GM23338 (cell line): ENCODE data around the gene SPAG16. TPM values are rescaled to one million over a fixed set of nuclear protein-coding genes. Genes with fewer than 3 reads are reported as not detected.

Experiments
- ATAC-seq: fragments of 200-7000 bp; cut with Tn5 transposase; 3 replicates; pipeline ENCODE4 v1.9.1; 2020
- DNase-seq: peaks from one replicate; pipeline ENCODE4 v3.0.0-alpha.2; 2015; ENCODE audit warnings: low spot score
- H2AFZ ChIP-seq: fragments of 200-600 bp; sonication (generic); 2 replicates; pipeline ENCODE4 v1.8.0; 2016; ENCODE audit warnings: antibody characterized with exemption, mild to moderate bottlenecking, moderate library complexity
- H3F3A ChIP-seq: fragments of 200-600 bp; sonication (generic); replicated peaks from 2 replicates; pipeline ENCODE4 v1.8.0; 2017; ENCODE audit warnings: antibody characterized with exemption, mixed run types, low read depth
- H3K27ac ChIP-seq: fragments of 200-600 bp; sonication (generic); 2 replicates; pipeline ENCODE4 v1.6.1; 2016; ENCODE audit warnings: low read depth
- H3K27me3 ChIP-seq: fragments of 200-600 bp; sonication (generic); 2 replicates; pipeline ENCODE4 v1.8.0; 2016; ENCODE audit warnings: mild to moderate bottlenecking, mixed run types, moderate library complexity; ENCODE audit not compliant: insufficient read depth
- H3K36me3 ChIP-seq: fragments of 200-600 bp; sonication (generic); 2 replicates; pipeline ENCODE4 v1.8.0; 2016; ENCODE audit warnings: mild to moderate bottlenecking; ENCODE audit not compliant: insufficient read depth
- H3K4me1 ChIP-seq: fragments of 200-600 bp; sonication (generic); 2 replicates; pipeline ENCODE4 v1.8.0; 2016; ENCODE audit warnings: mild to moderate bottlenecking, moderate library complexity; ENCODE audit not compliant: insufficient read depth
- H3K4me2 ChIP-seq: fragments of 200-600 bp; sonication (generic); 2 replicates; pipeline ENCODE4 v1.7.1; 2017; ENCODE audit warnings: mixed run types
- H3K4me3 ChIP-seq: fragments of 200-600 bp; sonication (generic); 2 replicates; pipeline ENCODE4 v1.6.1; 2016; ENCODE audit warnings: mixed run types
- H3K79me2 ChIP-seq: fragments of 200-600 bp; sonication (generic); replicated peaks from 2 replicates; pipeline ENCODE4 v1.8.0; 2017; ENCODE audit warnings: mild to moderate bottlenecking; ENCODE audit not compliant: insufficient read depth
- H3K9me2 ChIP-seq: fragments of 200-600 bp; sonication (generic); 2 replicates; pipeline ENCODE4 v1.8.0; 2017; ENCODE audit not compliant: insufficient read depth
- H4K20me1 ChIP-seq: fragments of 200-600 bp; sonication (generic); replicated peaks from 2 replicates; pipeline ENCODE4 v1.8.0; 2017; ENCODE audit warnings: mild to moderate bottlenecking; ENCODE audit not compliant: insufficient read depth
- H3K27ac Mint-ChIP-seq: 2 replicates; pipeline ENCODE4 v1.8.0; 2020; ENCODE audit warnings: inconsistent platforms, mild to moderate bottlenecking, moderate library complexity, mixed read lengths
- H3K27me3 Mint-ChIP-seq: 3 replicates; pipeline ENCODE4 v1.8.0; 2022; ENCODE audit warnings: low read depth, mild to moderate bottlenecking, moderate library complexity, mixed read lengths, inconsistent platforms; ENCODE audit not compliant: insufficient read depth, poor library complexity
- H3K36me3 Mint-ChIP-seq: 3 replicates; pipeline ENCODE4 v1.8.0; 2021; ENCODE audit warnings: low read depth, mild to moderate bottlenecking, inconsistent platforms, moderate library complexity, mixed read lengths
- H3K4me1 Mint-ChIP-seq: 3 replicates; pipeline ENCODE4 v1.8.0; 2020; ENCODE audit warnings: mild to moderate bottlenecking, inconsistent platforms, mixed read lengths
- H3K4me3 Mint-ChIP-seq: 3 replicates; pipeline ENCODE4 v1.8.0; 2021; ENCODE audit warnings: moderate library complexity, mild to moderate bottlenecking, inconsistent platforms, mixed read lengths
- H3K9me3 Mint-ChIP-seq: 3 replicates; pipeline ENCODE4 v1.8.0; 2020; ENCODE audit warnings: moderate library complexity, mild to moderate bottlenecking, inconsistent platforms, mixed read lengths
- EZH2 ChIP-seq: fragments of 200-600 bp; sonication (generic); IDR thresholded peaks from one replicate; pipeline ENCODE4 v1.8.0; 2017; ENCODE audit warnings: antibody characterized with exemption, mild to moderate bottlenecking, low read depth; ENCODE audit not compliant: unreplicated experiment
- EZH2phosphoT487 ChIP-seq: fragments of 200-600 bp; sonication (generic); IDR thresholded peaks from one replicate; pipeline ENCODE4 v1.8.1; 2018; ENCODE audit warnings: antibody characterized with exemption; ENCODE audit not compliant: unreplicated experiment
- JUNB ChIP-seq: IDR thresholded peaks from one replicate; pipeline ENCODE4 v1.6.1; 2016; ENCODE audit warnings: antibody characterized with exemption; ENCODE audit not compliant: unreplicated experiment
- NANOG ChIP-seq: IDR thresholded peaks from 2 replicates; pipeline ENCODE4 v1.6.1; 2016; ENCODE audit warnings: antibody characterized with exemption, borderline replicate concordance
- ZNF331 ChIP-seq: fragments of 250-450 bp; sonication (Bioruptor Pico); IDR thresholded peaks from 2 replicates; pipeline ENCODE4 v1.5.0; 2020; ENCODE audit warnings: low read depth, mild to moderate bottlenecking, moderate library complexity
- polyA plus RNA-seq: library from polyadenylated mRNA; unstranded; fragments of >200 nt; fragmentation: Nextera tagmentation; extraction: Ambion mirVana; gene quantifications from 2 replicates; pipeline ENCODE4 v1.2.1, GENCODE V29; 2016
- total RNA-seq: library from RNA; depleted of rRNA; stranded (reverse); fragments of >200 nt; shearing (Covaris generic); gene quantifications from 2 replicates; pipeline ENCODE4 v1.2.3, GENCODE V29; 2014
- TF ChIP-seq, protein P1 (sequence below): IDR thresholded peaks from 2 replicates; pipeline ENCODE4 v1.6.1; 2016; ENCODE audit warnings: antibody characterized with exemption
- TF ChIP-seq, protein P2 (sequence below): IDR thresholded peaks from one replicate; pipeline ENCODE4 v1.6.1; 2018; ENCODE audit warnings: antibody characterized with exemption; ENCODE audit not compliant: unreplicated experiment
- TF ChIP-seq, protein P3 (sequence below): fragments of 250-450 bp; sonication (Bioruptor Pico); IDR thresholded peaks from 2 replicates; pipeline ENCODE4 v1.5.0; 2020; ENCODE audit warnings: mild to moderate bottlenecking, moderate library complexity

The SPAG16 gene
- total and polyA plus RNA-seq, 2 experiments from 2014 or later, result 19.7 to 47.8 TPM

DNA sequence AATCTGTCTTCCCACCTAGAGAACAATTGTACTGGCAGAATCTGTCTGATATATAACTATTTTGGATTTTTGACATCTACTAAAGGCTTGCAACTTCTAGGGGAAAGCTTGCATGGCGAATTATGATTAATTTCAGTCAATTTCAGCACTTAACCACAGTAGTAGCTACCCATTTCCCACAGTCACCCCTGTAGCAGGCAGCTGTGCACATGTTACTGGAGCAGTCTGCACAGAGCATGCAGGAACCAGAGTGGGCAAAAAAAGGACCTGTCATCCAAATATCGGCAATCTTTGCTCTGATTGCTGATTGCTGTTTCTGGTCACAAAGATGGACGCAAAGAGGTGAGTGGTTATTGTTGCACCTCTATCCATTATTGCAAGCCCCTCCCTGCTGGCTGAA lies 473.3 kb downstream of the SPAG16 start (continued):
- TF ChIP-seq ZNF331, result no peak
- no peak for TF ChIP-seq NANOG
- TF ChIP-seq, protein P1, sequence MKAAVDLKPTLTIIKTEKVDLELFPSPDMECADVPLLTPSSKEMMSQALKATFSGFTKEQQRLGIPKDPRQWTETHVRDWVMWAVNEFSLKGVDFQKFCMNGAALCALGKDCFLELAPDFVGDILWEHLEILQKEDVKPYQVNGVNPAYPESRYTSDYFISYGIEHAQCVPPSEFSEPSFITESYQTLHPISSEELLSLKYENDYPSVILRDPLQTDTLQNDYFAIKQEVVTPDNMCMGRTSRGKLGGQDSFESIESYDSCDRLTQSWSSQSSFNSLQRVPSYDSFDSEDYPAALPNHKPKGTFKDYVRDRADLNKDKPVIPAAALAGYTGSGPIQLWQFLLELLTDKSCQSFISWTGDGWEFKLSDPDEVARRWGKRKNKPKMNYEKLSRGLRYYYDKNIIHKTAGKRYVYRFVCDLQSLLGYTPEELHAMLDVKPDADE, result no peak
- TF ChIP-seq, protein P2, sequence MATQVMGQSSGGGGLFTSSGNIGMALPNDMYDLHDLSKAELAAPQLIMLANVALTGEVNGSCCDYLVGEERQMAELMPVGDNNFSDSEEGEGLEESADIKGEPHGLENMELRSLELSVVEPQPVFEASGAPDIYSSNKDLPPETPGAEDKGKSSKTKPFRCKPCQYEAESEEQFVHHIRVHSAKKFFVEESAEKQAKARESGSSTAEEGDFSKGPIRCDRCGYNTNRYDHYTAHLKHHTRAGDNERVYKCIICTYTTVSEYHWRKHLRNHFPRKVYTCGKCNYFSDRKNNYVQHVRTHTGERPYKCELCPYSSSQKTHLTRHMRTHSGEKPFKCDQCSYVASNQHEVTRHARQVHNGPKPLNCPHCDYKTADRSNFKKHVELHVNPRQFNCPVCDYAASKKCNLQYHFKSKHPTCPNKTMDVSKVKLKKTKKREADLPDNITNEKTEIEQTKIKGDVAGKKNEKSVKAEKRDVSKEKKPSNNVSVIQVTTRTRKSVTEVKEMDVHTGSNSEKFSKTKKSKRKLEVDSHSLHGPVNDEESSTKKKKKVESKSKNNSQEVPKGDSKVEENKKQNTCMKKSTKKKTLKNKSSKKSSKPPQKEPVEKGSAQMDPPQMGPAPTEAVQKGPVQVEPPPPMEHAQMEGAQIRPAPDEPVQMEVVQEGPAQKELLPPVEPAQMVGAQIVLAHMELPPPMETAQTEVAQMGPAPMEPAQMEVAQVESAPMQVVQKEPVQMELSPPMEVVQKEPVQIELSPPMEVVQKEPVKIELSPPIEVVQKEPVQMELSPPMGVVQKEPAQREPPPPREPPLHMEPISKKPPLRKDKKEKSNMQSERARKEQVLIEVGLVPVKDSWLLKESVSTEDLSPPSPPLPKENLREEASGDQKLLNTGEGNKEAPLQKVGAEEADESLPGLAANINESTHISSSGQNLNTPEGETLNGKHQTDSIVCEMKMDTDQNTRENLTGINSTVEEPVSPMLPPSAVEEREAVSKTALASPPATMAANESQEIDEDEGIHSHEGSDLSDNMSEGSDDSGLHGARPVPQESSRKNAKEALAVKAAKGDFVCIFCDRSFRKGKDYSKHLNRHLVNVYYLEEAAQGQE, result no peak
- no peak for TF ChIP-seq EZH2

DNA sequence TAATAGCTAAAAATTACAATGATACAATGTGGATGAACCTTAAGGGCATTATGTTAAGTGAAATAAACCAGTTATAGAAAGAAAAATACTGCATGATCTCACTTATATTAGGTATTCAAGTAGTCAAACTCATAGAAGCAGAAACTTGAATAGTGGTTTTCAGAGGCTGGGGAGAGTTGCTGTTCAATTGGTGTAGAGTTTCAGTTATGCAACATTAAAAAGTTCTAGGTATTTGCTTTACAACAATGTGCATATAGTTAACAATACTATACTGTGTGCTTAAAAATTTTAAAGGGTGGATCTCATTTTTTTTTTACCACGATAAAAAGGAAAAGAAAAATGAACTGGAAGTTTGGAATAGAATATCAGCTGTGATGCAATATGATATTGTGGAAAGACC lies 479.1 kb downstream of the SPAG16 start:
- Histone ChIP-seq H2AFZ (no peak overlapping the region; the same call in 1 of the 2 replicates), H3K4me2 (no peak overlapping the region), H3K4me3 (no peak overlapping the region), H3K27me3 (no peaks in the 10 kb centered on the region), H3K36me3 (no peaks in the 10 kb centered on the region), H3K9me2 (no peaks in the 10 kb centered on the region), H3F3A (no peaks in the 10 kb centered on the region), H3K4me1 (no peaks in the 10 kb centered on the region), H4K20me1 (no peaks in the 10 kb centered on the region), H3K79me2 (no peaks in the 10 kb centered on the region), H3K27ac (no peak overlapping the region)
- Mint-ChIP-seq H3K4me1 (peaks cover 3% of the 10 kb centered on the region; the same call in 2 of the 3 replicates), H3K36me3 (no peaks in the 10 kb centered on the region), H3K27me3 (no peaks in the 10 kb centered on the region), H3K4me3 (no peak overlapping the region), H3K9me3 (no peaks in the 10 kb centered on the region), H3K27ac (0 out of 2 replicates have a peak overlapping the region, but pooled peaks have one; percentile 13)
- ATAC-seq, result no peak
- no peak for TF ChIP-seq ZNF331
- TF ChIP-seq, protein P1, result no peak
- TF ChIP-seq EZH2, result no peak
- TF ChIP-seq, protein P3, sequence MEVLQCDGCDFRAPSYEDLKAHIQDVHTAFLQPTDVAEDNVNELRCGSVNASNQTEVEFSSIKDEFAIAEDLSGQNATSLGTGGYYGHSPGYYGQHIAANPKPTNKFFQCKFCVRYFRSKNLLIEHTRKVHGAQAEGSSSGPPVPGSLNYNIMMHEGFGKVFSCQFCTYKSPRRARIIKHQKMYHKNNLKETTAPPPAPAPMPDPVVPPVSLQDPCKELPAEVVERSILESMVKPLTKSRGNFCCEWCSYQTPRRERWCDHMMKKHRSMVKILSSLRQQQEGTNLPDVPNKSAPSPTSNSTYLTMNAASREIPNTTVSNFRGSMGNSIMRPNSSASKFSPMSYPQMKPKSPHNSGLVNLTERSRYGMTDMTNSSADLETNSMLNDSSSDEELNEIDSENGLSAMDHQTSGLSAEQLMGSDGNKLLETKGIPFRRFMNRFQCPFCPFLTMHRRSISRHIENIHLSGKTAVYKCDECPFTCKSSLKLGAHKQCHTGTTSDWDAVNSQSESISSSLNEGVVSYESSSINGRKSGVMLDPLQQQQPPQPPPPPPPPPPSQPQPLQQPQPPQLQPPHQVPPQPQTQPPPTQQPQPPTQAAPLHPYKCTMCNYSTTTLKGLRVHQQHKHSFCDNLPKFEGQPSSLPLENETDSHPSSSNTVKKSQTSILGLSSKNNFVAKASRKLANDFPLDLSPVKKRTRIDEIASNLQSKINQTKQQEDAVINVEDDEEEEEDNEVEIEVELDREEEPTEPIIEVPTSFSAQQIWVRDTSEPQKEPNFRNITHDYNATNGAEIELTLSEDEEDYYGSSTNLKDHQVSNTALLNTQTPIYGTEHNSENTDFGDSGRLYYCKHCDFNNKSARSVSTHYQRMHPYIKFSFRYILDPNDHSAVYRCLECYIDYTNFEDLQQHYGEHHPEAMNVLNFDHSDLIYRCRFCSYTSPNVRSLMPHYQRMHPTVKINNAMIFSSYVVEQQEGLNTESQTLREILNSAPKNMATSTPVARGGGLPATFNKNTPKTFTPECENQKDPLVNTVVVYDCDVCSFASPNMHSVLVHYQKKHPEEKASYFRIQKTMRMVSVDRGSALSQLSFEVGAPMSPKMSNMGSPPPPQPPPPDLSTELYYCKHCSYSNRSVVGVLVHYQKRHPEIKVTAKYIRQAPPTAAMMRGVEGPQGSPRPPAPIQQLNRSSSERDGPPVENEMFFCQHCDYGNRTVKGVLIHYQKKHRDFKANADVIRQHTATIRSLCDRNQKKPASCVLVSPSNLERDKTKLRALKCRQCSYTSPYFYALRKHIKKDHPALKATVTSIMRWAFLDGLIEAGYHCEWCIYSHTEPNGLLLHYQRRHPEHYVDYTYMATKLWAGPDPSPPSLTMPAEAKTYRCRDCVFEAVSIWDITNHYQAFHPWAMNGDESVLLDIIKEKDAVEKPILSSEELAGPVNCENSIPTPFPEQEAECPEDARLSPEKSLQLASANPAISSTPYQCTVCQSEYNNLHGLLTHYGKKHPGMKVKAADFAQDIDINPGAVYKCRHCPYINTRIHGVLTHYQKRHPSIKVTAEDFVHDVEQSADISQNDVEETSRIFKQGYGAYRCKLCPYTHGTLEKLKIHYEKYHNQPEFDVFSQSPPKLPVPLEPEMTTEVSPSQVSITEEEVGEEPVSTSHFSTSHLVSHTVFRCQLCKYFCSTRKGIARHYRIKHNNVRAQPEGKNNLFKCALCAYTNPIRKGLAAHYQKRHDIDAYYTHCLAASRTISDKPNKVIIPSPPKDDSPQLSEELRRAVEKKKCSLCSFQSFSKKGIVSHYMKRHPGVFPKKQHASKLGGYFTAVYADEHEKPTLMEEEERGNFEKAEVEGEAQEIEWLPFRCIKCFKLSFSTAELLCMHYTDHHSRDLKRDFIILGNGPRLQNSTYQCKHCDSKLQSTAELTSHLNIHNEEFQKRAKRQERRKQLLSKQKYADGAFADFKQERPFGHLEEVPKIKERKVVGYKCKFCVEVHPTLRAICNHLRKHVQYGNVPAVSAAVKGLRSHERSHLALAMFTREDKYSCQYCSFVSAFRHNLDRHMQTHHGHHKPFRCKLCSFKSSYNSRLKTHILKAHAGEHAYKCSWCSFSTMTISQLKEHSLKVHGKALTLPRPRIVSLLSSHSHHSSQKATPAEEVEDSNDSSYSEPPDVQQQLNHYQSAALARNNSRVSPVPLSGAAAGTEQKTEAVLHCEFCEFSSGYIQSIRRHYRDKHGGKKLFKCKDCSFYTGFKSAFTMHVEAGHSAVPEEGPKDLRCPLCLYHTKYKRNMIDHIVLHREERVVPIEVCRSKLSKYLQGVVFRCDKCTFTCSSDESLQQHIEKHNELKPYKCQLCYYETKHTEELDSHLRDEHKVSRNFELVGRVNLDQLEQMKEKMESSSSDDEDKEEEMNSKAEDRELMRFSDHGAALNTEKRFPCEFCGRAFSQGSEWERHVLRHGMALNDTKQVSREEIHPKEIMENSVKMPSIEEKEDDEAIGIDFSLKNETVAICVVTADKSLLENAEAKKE (CRISPR knock-in tag), result no peak
- TF ChIP-seq JUNB, result no peak
- no peak for TF ChIP-seq EZH2phosphoT487
- DNase-seq, result no peak
